Amygdala (tissue), 56 donors: Measurements from ENCODE around the gene ITPK1.

ENCODE experiments used
- DNase-seq, 56 donors: peaks; one replicate each; lab custom pipeline; 2025; lab: John Stamatoyannopoulos, UW

ITPK1 gene

GRCh38 chr14:92890830-92891588 is 224.7 kb downstream of the ITPK1 start:
- peak in 1 of 56 donors; percentile 8 for DNase-seq

- DNase-seq = no peak
Observed at GRCh38 chr14:92888896-92889295, 226.8 kb downstream of the ITPK1 start.

GRCh38 chr14:92887157-92887556 is 228.6 kb downstream of the ITPK1 start:
- DNase-seq = no peak
